HFFc6 (cell line): ENCODE measurements around the gene PTPN11. TPM values are rescaled to one million over a fixed set of nuclear protein-coding genes. Genes with fewer than 3 reads are reported as not detected.

Source experiments
- DNase-seq: peaks from one replicate; pipeline ENCODE4 v3.0.0-alpha.2; 2018
- H3K27ac Mint-ChIP-seq: 2 replicates; pipeline ENCODE4 v1.8.0; 2020; ENCODE audit warnings: mild to moderate bottlenecking, mixed read lengths
- H3K27me3 Mint-ChIP-seq: 2 replicates; pipeline ENCODE4 v1.8.0; 2021; ENCODE audit warnings: mild to moderate bottlenecking, moderate library complexity, mixed read lengths; ENCODE audit not compliant: insufficient read depth
- H3K36me3 Mint-ChIP-seq: 2 replicates; pipeline ENCODE4 v1.8.0; 2021; ENCODE audit warnings: low read depth, mixed read lengths
- H3K4me1 Mint-ChIP-seq: 2 replicates; pipeline ENCODE4 v1.8.0; 2020; ENCODE audit warnings: low read depth, mixed read lengths
- H3K4me3 Mint-ChIP-seq: 2 replicates; pipeline ENCODE4 v1.8.0; 2020; ENCODE audit warnings: mild to moderate bottlenecking, moderate library complexity, mixed read lengths
- H3K9me3 Mint-ChIP-seq: 2 replicates; pipeline ENCODE4 v1.8.0; 2020; ENCODE audit warnings: mild to moderate bottlenecking, mixed read lengths
- CTCF ChIP-seq: fragments of 200-600 bp; sonication (generic); IDR thresholded peaks from 2 replicates; pipeline ENCODE4 v1.5.0; 2021; ENCODE audit warnings: antibody characterized with exemption, mild to moderate bottlenecking
- total RNA-seq, 6 experiments: library from RNA; stranded (reverse); fragmentation: NEBNext Ultra II Directional; extraction: Animal tissue kit (Norgen Biotek cat#: 25700); gene quantifications; 2 replicates in 1 of 6; 3 replicates in 5 of 6; pipeline ENCODE4 v1.2.3, GENCODE V29; 2021

PTPN11 gene
- total RNA-seq, 6 experiments from 2014 or later: 132 to 160 (median 144) TPM

GRCh38 chr12:112488257-112488876 is 69.6 kb downstream of the PTPN11 start:
- Mint-ChIP-seq H3K36me3 (peaks cover 34% of the 10 kb centered on the region), H3K27ac (no peak overlapping the region), H3K9me3 (no peaks in the 10 kb centered on the region), H3K4me1 (no peaks in the 10 kb centered on the region), H3K4me3 (no peak overlapping the region), H3K27me3 (peaks cover 2% of the 10 kb centered on the region; the same call in 1 of the 2 replicates)
- DNase-seq: no peak
- TF ChIP-seq CTCF: no peak

- Mint-ChIP-seq H3K4me3 (no peak overlapping the region), H3K4me1 (no peaks in the 10 kb centered on the region), H3K27me3 (peaks cover 2% of the 10 kb centered on the region; the same call in 1 of the 2 replicates), H3K27ac (no peak overlapping the region), H3K36me3 (peaks cover 41% of the 10 kb centered on the region), H3K9me3 (no peaks in the 10 kb centered on the region)
- DNase-seq: no peak
- no peak for TF ChIP-seq CTCF
These were observed 70.7 kb downstream of the PTPN11 start for GRCh38 chr12:112489456-112489855.

GRCh38 chr12:112496496-112496895 is 77.7 kb downstream of the PTPN11 start:
- TF ChIP-seq CTCF: no peak
- H3K36me3 Mint-ChIP-seq: peaks cover 46% of the 10 kb centered on the region
- no peak overlapping the region for H3K4me3 Mint-ChIP-seq
- H3K27ac Mint-ChIP-seq: no peak overlapping the region
- no peaks in the 10 kb centered on the region for H3K9me3 Mint-ChIP-seq
- H3K4me1 Mint-ChIP-seq: no peaks in the 10 kb centered on the region
- H3K27me3 Mint-ChIP-seq: no peaks in the 10 kb centered on the region; the same call in 1 of the 2 replicates
- DNase-seq: no peak

GRCh38 chr12:112498580-112498979 is 79.8 kb downstream of the PTPN11 start:
- Mint-ChIP-seq H3K36me3 (peaks cover 56% of the 10 kb centered on the region), H3K9me3 (no peaks in the 10 kb centered on the region), H3K27me3 (no peaks in the 10 kb centered on the region; the same call in 1 of the 2 replicates), H3K4me1 (no peaks in the 10 kb centered on the region), H3K4me3 (no peak overlapping the region), H3K27ac (no peak overlapping the region)
- no peak for TF ChIP-seq CTCF
- no peak for DNase-seq

GRCh38 chr12:112503512-112503911 is 84.8 kb downstream of the PTPN11 start:
- no peak for TF ChIP-seq CTCF
- H3K27me3 Mint-ChIP-seq: no peaks in the 10 kb centered on the region; the same call in 1 of the 2 replicates
- DNase-seq: no peak
- H3K4me3 Mint-ChIP-seq: no peak overlapping the region
- no peaks in the 10 kb centered on the region for H3K9me3 Mint-ChIP-seq
- H3K4me1 Mint-ChIP-seq: no peaks in the 10 kb centered on the region
- no peak overlapping the region for H3K27ac Mint-ChIP-seq
- peaks cover 58% of the 10 kb centered on the region for H3K36me3 Mint-ChIP-seq
